Putamen (tissue), 1 donor: ENCODE measurements around the gene LSM5.

ENCODE experiments used
- DNase-seq: peaks from one replicate; pipeline ENCODE4 v3.0.0-alpha.2; 2016; ENCODE audit warnings: low spot score

Gene LSM5

DNA sequence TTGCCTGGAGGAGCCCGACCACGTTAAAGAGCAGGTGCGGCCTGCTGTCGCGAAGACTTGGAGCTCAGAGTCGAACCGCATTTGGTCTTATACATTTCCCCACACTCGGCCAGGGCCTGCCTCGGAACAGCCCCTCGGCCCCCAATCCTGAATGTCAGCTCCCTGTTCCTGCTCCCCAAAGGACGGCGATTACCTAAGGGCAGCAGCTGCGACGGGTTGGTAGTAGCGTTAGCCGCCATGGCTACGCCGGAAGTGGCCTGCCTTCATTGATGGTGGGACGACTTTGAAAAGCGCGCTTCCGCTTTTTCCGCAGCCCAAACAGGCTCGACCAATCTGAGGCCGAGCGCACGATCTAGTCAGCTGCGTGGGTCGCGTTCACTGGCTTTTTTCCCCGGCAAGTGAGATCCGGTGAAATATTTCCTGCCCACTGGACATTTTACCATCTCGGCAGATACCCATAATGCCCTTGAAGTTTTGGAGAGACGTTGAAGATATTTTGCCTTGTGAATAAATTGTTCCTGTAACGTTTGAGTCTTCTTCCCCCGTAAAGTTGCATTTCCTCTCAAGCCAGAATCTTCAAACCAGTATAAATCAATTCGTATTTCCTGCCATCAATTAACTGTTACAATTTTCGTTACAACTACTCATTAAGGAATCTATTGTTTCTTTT, at the start of gene LSM5:
LSM5 (minus strand) TSS at position 254 of the 670 bp plus-strand sequence; CDS start at position 239, 15 bp downstream.
- DNase-seq, result peak; percentile 93

DNA sequence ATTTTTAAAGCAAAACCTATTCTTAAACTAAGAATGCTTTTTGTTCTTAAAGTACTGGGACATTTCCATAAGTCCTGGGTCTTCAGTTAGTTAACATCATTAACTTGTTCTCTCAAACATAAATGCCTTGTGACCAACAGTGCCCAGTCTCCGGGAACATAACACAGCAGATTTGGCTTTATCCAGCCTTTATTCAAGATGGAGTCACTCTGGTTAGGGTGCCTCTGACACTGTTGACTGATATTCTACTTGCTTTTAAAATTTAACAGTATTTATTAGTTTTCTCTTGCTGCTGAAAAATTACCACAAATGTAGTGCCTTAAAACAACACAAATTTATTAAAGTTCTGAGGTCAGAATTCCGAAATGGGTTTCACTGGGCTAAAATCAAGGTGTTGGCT, 49.2 kb upstream of the LSM5 start:
- no peak for DNase-seq

DNA sequence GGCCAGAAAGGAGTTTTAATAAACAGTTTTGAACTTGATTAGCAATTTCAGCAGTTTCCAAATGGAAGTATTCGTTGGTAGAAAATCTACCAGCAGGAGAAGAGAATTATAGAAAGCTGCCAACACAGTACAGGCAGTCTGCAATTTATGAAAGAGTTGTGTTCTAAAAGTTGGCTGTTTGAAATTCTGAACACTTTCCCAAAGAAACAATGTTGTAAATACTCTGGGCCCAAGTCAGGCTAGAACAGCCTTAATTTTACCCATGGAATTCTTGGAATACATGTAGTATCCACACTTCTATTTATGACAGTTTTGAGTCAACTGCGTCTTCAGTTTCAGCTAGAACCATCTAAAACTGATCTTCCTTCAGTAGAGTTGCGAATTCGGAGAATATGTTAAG, 47.6 kb upstream of the LSM5 start:
- no peak for DNase-seq

DNA sequence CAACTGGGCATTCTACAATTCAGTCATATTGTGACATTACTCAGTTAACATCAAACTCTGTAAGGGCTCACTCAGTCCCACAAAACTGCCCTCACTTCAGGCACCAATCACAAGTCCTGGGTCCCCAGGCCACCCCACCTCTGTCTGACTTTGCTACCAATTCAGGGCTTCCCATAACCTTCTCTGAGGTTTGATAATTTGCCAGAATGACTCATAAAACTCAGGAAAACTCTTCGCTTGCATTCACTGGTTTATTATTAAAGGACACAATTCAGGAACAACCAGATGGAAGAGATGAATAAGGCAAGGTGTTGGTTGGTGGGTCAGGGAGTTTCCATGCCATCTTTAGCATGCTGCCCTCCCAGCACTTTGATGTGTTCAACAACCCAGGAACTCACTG, 46.4 kb upstream of the LSM5 start:
- DNase-seq, result no peak

DNA sequence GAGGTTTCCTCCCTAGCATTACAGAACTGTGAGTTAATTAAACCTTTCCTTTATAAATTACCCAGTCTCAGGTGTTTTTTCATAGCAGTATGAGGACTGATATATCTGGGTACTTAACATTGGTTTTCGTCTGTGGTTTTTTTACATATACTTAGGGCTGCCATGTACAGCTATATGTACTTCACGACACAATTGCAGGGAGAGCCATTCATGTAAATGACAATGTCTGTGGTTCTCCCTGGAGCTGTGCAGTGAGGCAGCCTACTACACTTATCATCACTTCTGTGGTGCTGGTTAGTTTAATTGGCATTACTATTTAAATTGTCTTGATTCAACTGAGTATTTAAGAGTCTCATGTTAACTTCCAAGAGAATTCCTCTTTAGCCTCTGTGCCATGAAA, 45.8 kb upstream of the LSM5 start:
- DNase-seq, result no peak

DNA sequence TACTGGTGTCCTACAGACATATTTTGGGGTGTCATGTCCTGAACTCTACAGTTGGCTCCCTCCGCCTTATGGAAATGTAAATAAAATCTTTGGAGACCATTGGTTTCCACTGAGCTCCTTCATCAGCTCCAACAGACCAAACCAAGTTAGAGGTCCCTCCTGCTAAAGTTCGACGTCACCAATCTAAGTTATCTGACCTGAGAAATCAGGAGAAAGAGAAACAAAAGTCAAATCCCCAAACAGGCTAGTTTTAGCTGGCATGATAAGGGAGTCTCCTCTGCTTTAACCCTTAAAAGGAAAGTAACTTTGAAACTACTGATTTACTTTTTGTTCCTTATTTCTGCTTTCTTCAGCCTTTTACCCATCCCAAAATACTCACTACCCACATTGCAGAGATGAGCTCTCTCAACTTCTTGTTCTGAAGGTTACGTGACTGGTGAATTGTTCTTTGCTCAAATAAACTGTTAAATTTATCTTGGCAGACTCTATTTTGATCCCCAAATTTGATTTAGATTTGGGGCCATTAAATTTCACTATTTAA, 45.1 kb upstream of the LSM5 start:
- no peak for DNase-seq

DNA sequence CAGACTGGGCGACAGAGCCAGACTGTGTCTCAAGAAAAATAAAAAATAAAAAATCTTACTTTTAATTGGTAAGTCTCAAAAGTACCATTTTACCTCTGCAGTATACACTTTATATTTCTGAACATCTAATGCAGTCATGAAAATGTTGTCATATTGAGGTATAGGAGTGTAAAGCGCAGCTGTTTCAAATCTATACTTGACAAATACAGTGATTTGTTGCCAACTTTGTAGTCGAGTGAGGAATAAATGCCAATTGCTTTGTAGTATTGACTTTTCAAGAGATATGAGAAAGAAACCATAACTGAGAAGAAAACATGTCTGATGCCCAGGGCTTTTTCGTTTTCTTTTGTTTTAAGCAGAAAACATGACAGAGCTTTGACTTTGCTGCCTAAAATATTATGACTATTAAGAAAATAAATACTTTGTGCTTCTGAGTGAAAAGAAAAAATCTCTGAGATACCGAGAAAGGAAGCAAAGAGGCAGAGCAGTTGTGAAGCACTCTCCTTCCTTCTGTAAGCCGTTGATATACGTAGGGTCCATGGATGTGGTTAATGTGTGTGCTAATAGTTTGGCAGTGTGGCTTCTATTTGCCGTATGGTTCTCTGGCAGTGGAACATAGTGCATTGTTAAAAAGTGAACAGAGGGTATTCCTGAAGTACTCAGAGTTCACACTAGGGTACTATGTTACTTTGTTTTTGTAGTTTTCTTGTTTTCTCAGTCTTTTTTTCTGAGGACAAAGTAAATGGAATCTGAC, 43.3 kb upstream of the LSM5 start:
- DNase-seq, result no peak

DNA sequence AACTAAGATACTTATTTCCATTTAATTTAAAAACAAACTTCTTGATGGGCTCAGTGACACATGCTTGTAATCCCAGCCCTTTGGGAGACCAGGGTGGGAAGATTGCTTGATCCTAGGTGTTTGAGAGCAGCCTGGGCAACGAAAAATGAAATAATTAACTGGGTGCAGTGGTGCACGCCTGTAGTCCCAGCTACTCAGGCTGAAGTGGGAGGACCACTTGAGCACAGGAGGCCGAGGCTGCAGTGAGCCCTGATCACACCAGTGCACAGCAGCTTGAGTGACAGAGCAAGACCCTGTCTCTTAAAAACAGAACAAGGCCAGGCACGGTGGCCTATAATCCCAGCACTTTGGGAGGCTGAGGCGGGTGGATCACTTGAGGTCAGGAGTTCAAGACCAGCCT, 42.5 kb upstream of the LSM5 start:
- no peak for DNase-seq

DNA sequence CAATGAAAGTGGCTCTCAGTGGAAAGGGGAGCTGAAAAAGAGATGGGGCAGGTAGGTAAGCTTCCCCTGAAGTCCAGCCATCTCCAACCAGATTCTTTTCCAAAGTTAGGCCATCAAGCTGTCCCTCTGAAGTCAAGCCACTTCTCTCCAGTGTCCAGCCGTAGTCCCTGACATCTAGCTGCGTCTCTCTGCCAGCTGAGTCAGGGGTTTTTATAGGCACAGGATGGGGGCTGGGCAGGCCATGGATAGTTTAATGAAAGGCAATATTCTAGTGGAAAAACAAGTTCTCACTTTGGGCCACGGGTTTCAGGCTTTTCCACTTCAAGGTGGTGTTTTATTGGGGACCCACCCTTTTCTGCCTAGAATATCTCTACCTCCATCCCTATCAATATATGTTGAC, 41.9 kb upstream of the LSM5 start:
- DNase-seq, result no peak

DNA sequence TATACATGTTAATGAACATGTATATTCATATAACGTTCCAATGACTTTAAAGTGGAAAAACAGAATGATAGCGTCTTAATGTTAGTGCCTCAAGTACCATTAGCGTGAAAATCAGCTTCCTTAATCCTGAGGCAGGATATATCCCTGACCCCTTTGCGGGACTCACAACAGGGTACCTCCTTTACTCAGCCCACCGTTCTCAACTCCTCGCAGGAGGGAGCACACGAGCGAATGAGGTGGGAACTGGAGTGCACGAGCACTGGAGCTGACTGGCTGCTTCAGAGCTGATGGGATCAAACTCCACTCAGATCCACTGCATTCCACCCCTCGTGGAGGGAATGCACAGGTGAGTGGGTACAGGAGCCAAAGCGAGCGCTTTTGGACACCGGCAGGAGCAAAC, 41.2 kb upstream of the LSM5 start:
- no peak for DNase-seq

DNA sequence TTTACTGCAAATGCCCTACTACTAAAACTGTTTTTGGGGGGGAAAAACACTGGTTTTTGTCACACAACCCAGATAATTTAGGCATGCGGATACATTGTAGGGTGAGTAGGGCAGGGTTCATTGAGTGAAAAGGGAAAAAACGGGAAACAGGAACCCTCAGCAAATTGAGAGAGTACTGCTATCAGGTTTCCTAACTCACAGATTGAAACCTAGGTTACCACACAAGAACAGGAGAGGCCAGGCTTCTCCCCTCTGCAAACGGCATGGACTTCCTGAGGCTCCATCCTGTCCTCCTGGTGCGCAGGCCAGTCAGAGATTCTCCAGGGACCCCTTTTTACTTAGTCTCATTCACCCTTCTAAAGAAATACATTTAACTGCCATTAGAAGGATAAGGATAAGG, 35.7 kb upstream of the LSM5 start:
- DNase-seq, result no peak

DNA sequence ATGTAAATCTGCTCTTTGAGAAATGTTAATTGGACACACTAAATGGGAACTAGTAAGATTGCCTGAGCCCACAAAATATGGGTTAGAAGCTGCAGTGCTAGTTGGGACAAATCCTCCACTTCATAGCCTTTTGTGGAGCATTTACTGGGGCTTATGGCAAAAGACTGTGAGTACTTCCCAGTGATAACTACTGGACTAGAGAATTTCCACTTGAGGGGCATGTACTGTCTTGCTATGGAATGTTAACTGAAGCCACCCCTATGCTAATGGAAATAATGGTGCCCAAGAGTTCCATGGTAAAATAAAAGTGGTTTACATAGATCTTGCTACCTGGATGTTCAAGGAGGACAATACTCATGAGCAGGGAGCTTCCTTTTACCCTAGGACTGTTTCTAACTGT, 34.5 kb upstream of the LSM5 start:
- DNase-seq, result no peak

DNA sequence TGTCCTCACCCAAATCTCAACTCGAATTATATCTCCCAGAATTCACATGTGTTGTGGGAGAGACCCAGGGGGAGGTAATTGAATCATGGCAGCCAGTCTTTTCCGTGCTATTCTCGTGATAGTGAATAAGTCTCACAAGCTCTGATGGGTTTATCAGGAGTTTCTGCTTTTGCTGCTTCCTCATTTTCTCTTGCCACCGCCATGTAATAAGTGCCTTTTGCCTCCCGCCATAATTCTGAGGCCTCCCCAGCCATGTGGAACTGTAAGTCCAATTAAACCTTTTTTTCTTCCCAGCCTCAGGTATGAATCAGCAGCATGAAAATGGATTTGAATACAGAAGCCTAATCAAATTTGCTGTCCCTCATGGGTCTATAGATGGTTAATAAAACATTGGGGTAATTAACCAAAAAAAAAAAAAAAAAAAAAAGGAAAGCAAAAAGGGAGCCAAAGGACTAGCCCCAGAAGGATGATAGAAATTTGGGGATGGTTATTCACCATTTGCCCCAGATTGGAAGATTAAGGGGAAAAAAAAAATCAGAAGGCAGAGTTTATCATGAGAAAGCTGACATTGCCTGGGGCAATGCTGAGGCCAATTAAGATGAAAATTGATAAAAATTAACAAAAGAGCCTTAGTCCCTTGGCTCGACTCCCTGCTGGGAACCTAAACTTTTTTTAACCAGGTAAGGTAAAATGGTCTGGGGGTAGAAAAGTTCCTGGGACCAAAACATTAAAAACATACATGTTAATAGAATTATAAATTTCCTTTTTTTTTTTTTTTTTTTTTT, 32.8 kb upstream of the LSM5 start:
- DNase-seq, result no peak

DNA sequence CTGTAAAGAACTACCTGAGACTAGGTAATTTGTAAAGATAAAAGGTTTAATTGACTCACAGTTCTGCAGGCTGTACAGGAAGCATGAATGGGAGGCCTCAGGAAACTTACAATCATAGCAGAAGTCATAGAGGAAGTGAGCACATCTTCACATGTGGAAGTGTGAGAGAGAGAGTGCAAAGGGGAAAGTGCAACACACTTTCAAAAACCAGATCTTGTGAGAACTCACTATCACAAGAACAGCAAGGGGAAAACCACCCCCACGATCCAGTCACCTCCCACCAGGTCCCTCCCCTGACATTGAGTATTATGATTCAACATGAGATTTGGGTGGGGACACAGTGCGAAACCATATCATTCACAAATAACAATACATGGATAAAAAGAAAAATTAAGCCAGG, 29.6 kb upstream of the LSM5 start:
- DNase-seq, result no peak

DNA sequence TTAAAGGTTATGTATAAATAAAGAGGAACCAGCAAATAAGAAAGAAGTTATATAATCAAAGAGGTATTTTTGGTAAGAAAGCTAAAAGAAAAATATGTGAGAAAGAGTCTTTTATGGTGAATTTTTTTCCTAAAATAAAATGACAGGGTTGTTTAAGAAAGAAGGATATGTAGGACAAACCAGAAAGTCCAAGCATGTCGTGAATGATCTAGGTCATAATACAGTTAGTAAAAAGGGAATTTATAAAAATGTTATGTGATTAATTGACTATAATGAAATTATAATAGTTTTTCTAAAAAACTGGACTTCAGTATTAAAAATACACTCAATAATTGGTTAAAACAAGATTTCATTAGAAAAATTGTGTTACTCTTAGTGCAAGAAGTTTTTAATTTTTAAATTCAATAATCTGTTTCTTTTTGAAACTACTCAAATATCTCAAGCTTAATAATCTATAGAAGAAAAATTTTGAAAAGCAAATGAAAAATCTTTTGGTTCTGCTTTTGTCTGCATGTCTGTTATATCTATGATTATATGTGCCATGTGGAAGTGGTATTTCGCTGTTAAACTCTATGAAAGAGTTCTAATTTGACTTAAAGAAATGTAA, 28.5 kb upstream of the LSM5 start:
- DNase-seq, result no peak

DNA sequence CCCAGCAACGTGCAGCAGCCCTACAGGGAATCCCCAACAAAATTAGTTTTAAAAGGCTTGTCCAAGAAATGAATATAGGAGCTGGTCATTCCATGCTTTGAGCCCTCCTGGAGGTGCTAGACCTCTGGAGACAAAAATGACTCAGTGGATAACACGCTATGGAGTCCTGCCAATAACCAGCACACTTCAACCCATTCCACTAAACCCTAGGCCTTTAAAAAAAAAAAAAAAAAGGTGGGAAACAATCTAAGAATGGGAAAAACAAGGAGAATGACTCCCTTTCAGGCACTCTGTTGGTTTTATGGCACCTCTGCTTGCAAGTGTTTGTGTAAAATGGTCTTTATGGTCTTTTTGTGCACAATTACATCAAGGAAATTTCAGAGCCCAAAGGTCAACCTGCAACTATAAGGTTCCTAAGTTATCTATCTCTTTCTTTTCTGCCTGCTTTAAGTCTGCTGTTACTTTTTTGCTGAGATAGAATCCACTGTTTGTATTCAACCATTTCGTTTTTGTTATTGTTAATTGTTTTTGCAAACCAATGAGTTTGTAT, 26.4 kb upstream of the LSM5 start:
- no peak for DNase-seq

DNA sequence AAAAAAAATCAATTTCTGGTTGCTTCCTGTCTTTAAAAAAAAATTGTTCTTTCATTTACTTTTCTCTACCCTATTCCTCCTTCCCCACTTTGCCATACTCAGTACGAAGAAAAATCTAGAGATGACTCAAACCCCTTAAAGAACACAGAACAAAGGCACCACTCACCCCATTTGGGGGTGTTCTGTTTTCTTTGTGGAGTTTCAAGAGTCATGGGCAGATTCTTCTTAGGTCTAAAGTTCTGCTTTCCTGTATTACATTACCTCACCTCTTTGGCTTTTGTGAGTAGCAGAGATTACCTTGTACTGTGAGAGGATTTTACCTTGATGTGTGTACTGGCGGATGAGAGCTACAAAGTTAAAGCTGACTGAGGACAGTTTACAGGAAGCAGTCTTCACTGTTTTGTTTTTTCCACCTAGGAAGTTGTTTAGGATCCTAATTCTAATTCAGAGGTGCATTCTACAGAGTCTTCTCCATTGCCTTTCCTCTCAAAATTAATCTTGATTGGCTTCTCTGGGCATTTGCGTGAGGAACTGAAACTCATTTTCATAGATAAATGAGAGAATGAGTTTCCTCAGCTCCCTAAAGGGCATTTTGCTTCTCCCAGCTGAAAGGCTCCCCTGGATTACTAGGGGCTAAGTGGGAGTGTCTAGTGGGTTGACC, 25.8 kb upstream of the LSM5 start:
- DNase-seq, result no peak

DNA sequence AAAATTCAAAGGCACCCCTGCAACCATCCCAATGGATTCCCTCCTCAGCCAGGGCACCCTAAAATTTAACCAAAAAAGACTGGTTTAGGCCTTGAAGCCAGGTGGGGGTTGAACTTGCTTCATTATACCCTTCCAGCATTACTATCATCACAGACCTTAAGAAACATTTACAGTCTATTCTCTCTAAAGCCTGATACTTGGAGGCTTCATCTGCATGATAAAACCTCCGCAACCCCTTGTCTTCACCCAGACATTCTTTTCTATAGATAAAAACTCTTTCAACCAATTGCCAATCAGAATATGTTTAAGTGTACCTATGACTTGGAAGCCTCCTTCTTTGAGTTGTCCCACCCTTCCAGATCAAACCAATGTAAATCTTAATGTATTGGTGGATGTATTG, 23.0 kb upstream of the LSM5 start:
- DNase-seq, result no peak

DNA sequence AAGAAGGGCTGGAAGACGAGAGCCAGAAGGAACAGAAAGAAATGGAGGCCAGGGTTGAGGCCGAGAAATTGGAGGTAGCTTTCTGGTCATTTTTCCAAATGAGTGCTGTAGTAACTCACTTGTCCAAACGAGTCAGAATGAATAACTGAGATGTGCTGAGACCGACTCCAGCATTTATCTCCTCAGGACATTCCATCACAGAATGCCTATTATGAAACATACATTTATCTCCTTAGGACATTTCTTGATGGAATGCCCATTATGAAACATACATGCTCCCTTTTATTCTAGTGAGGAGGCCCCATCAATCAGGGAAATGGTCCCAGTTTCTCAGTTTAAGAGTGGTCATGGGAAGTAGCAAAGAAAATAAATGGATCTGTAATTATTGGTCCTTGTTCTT, 21.6 kb upstream of the LSM5 start:
- no peak for DNase-seq

DNA sequence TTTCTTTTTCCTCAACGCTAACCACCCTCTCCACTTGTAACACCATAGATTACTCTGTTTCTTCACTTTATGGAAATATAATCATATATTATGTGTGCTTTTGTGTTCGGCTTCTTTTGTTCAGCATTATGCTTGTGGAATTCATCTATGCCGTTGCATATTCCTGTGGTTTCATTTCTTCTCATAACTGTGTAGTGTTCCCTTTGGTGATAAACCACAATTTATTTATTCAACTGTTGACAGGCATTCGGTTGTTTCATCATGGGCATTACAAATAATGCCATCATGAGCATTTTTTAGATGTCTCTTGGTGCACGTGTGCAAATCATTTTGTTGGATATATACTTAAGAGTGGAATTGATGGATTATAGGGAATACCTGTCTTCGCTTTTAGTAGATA, 17.2 kb upstream of the LSM5 start:
- no peak for DNase-seq

DNA sequence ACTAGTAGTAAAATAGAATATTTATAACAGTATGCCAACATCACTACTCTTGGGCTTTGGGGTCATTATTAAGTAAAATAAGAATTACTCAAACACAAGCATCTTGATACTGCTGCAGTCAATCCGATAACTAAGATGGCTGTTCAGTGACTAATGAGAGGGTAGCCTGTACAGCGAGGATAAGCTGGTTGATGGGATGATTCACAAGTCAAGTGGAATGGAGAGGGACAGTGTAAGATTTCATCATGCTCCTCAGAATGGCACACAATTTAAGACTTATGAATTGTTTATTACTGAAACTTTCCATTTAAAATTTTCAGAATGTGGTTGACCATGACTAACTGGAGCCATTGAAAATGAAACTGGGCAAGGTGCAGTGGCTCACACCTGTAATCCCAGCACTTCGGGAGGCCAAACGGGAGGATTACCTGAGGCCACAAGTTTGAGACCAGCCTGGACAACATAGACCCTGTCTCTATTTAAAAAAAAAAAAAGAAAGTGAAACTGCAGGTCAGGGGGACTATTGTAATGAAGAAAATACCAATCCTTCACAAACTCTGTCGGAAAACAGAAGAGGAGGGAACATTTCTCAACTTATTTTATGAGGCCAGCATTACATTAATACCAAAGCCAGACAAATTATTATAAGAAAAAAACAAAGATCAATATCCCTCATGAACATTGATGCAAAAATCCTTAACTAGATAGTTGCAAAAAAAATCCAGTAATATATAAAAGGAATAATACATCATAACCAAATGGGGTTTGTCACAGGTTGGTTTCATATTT, 16.3 kb upstream of the LSM5 start:
- DNase-seq, result no peak
